Left kidney (tissue), 2 donors: ENCODE measurements around the gene FBXL7. TPM values are rescaled to one million over a fixed set of nuclear protein-coding genes. Genes with fewer than 3 reads are reported as not detected.

Experiments
- DNase-seq: peaks from one replicate; pipeline ENCODE4 v3.0.0-alpha.2; 2013
- polyA plus RNA-seq: library from polyadenylated mRNA; unstranded; fragments of 120-200 nt; gene quantifications from one replicate; pipeline ENCODE4 v1.2.1, GENCODE V29; 2013; ENCODE audit not compliant: insufficient read length

FBXL7 gene
- polyA plus RNA-seq, 1 donor: 29.8 TPM

DNA sequence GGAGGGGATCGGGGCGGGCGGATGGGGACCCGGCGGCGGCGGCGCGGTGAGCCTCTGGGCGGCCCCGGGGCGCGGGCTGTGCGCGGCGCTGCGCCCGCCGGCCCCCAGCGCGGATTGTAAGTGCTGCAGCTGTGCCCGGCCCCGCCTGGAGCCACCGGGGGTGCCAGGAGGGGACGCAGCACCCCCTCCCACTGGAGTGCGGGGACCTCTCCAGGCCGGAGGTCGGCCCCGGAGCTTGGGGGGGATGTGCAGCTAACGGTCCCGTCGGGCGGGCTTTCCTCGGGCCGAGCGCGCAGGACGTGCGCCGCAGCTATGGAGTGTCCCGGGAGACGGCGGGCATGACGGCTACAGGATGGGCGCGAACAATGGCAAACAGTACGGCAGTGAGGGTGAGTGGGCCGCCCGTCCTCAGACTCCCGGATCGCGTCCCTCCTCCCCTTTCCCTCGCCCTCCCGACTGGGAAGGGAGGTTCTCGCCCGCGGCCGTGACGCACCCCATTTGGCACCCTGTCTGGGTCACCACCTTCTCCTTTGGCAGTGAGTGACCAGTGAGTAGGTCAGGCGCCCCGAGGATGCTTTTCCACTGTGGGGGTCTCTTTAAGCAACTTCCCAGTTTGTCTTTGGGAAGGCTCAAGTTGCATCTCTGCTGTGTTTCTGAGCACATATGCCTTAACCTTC lies 483 bp downstream of the FBXL7 start:
- DNase-seq: no peak

DNA sequence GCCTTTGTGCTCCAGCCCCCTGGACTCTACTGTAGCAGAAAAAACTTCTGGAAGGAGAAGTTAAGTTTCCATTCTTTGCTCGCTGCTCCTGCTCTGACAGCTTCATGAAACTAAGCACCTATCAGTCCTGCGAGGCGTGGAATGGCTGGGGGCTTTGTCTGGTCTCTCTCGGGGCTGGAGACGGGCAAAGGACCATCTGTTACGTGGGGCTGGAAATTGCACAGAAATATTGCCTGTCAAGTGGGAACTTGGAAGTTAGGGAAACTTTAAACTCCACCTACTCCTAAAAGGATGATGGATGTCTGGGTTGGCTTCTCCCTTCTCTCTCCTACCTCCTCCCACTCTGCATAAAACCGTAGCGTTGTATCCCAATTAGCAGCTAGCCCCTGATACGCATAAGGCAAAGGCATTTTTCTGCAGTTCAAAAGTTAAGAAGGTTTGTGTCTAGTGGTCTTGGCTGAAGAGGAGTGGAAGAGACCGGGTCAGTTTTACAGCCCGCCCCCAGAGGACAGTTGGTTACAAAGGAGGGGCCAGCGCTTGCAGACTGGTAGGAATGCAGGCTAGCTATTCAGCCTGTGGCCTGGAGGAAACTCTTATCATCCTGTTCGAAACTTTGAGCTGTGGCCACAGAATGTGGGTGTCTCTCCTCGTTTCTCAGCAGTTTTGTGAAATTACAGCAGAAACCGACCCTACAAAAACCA lies 1.3 kb downstream of the FBXL7 start:
- peak; percentile 62 for DNase-seq

DNA sequence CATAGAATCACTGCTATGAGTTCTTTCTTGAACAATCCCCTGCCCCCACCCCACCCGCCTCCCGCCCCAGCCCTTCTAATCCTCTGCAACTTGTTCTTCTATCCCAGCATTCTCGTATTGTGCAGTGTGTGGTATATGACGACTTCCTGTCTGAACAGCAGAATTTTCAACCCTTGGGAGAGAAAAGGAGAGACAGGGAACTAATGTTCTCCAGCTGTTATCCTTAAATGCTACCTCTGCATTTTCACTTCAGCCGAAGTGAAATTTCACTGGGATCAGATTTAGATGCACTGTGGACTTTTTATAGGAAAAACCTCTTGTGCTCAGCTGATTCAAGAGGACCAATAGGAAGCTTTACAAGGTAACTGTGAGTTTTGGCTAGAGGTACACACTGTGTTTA lies 2.2 kb downstream of the FBXL7 start:
- DNase-seq: no peak

DNA sequence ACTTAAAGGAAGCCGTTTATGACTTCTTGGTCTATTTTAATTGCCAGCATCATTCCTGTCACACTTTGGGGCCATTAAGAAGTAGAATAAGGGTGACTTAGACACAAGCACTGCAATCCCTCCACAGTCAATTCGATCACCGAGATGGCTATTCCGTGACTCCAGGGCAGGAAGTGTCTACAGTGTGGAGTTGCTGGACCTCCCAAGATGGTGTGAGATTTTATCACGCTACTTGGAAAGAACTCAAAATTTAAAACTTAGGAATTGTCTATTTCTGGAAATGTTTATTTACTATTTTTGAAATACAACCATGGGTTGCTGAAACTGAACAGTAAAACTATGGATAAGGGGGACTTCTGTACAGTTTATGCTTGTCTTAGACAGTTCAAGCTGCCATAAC lies 6.2 kb downstream of the FBXL7 start:
- no peak for DNase-seq

DNA sequence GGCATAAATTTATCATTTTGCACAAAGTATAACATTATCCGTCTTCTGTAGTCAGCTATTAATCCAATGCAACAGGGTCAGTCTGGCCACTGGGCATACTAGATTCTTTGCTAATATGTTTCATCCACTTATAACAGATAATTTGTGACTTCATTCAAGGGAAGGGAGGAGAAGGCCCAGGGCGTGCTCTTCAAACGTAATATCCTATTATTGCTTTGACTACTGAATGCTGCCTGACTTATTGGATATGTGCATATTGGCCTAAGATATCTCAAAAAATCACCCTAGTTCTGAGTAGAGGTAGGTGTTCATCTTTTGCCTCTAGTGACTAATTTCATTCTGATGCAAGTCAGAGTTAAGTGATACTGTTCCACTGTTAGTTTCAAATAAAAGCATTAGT lies 6.9 kb downstream of the FBXL7 start:
- no peak for DNase-seq

DNA sequence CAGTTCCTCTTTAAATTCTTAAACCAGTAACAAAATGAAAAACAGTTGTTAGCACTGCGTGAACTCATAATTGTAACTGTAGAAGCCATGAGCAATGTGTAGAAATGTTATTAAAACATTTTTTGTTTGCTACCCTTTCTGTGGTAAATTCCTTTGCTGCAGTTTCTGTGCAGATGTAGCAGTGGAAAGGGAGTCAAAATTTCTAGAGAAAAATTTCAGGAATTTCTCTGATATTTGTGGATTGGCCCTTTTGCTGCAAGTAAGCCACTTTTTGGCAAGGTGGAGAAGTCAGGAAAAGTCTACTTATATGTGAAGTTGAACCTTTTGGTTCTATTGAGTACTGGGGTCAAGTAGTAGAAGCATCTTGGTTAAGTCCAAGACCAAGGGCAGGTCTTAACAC lies 10.1 kb downstream of the FBXL7 start:
- DNase-seq: no peak

DNA sequence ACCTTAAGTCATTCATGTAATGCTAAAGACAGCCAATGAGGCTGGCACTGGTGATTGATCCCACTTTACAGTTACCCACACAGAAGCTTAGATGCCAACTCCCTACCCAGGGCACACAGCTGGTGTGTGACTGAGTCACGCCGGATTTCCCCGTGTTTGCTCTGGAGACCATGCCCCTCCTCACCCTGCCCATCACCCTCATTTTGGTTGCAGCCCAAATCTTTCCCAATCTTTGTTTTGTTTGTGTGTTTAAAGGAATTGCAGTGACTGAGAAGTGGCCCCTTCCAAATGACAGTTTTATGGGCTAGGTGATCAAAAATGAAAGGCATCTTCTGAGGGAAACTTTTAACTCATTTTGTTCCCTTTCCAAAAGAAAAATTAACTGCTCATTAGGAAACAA lies 10.9 kb downstream of the FBXL7 start:
- DNase-seq: no peak

DNA sequence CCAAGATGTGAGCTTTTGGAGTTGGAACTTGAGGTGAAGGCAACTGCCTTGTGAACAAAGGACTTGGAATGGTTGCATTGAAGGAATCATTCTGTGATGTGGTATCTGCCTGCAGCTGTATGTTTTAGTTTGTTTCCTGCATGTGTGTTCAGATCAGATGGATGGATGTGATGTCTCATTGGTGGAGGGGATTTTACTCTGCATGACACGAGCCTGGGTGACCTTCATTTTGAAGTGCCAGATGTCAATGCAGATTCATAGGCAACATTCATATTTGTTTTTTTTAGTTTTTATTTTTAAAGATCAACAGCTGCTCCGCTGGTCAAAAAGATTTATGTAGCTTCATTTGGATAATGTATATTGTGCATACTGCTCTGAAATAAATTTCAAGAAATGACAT lies 13.5 kb downstream of the FBXL7 start:
- DNase-seq: no peak

DNA sequence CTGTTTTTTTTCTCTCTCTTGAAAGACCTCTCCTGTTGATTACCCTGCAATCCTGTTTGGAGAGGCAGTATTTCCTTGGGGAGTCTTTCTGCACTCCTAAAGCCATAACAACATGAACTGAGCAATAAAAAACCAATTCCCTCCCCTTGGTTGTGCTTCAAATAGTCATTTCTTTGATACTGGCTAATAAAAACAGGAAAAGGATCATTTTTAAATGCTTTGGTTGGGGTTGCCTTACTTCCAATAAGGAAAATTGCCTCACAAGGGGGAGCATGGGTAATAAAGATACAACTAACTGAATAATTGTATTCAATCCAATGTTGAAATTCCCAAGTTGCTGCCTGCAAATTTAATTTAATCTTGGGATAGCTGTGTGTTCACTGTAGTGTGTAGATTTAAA lies 13.9 kb downstream of the FBXL7 start:
- DNase-seq: no peak

DNA sequence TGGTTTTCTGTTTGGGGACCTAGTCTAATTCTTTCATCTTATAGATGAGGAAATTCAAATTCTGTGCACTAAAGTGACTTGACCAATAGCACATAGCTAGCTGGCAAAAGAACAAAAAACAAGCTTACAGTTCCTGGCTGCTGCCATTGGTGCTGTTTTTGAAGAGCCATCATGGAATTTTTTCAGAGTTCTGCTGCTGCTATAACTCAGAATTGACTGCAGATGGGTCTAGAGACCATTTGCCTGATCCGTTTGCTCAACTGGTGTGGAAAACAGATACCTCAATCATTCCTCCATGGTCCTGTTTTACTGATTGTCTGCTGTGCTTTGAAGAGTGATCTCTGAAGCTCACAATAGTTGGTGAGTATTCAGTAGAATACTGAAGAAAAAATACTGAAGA lies 15.2 kb downstream of the FBXL7 start:
- DNase-seq: no peak

DNA sequence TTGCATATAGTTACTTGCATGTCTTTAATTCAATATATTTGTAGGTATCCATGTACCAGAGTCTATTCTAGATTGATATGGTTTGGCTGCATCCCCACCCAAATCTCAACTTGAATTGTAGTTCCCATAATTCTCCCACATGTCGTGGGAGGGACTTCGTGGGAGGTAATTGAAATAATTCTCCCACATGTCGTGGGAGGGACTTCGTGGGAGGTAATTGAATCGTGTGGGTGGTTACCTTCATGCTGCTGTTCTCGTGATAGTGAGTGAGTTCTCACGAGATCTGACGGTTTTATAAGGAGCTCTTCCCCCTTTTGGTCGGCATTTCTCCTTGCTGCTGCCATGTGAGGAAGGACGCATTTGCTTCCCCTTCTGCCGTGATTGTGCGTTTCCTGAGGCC lies 16.5 kb downstream of the FBXL7 start:
- DNase-seq: no peak

DNA sequence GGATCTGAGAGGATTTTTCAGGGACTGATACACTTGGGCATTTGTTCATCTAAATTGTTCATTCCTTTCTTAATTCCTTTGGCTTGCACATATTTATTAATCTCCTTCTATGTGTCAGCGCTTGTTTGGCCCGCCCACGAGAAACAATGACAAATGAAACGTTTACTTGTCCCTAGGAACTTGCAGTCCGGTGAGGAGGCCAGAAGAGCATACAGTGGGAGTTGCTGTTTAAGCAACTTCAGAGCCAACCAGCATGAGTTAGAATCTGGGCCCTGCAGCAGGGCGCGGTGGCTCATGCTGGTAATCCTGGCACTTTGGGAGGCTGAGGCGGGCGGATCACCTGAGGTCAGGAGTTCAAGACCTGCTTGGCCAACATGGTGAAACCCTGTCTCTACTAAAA lies 18.8 kb downstream of the FBXL7 start:
- DNase-seq: no peak

DNA sequence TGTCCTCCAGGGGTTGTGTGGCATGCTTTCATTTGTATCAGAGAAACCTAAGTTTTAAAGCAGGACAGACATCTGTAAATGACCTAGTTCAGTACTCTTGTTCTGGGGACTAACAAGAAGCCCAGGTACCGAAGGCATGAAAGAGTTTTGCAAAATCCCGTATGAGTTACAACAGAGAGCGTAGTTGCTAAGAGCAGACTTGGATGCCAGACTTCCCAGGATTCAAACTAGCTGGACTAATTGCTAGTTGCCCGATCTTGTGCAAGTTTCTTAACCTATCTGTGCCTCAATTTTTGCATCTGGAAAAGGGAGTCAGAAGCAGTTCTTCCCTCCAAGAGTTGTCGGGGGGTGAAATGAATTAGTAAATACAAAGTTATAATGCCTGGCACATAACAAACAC lies 20.9 kb downstream of the FBXL7 start:
- no peak for DNase-seq

DNA sequence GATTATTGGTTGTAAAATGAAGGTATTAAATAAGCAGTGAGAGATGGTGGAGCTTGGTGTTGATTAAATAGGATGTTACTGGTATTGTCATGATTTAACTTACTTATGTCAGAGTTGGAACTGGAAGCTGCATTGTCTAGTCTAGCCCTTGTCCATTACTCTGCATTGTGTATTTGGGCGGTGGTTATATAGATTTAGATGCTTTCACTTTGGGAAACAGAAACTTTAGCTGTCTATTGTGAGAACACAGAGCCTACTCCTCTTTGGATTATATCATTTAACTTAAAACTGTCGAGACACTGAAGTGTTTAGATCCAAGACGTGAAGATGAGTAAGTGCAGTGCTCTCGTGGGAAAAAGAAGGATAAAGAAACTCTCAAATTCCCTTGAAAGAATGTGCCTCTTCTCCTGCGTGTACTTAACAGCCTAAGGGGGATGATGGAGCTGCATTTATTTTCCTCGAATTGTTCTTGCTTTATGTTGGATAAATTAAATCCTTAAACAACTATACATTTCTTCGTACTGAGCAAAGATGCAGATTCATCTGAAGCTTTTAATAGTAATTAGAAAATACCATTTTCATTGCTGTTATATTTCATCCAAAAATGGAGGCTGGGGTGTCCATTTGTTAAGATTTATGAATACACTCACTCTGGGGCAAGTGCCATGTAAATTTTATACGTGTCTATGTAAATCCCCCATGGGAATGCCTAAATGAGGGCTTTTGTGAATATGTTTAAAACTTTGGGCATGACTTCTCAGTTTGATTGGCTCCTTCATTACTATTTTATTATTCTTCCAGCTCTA lies 21.6 kb downstream of the FBXL7 start:
- no peak for DNase-seq

DNA sequence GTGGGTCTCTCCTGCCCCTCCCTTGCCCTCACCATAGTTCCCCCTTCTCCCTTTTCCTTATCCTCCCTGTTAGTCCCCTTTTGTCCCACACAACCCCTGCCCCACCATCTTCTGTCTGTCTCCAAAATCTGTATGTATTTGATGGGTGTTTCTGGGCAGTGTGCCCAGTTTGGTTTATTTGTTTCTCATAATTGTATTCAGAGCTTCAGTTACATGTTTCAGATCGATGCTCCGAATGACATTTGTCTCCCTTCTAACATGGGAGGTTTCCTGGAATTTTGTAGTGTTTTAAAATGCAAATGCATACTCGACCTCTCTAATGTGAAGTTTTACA lies 22.2 kb downstream of the FBXL7 start:
- no peak for DNase-seq

DNA sequence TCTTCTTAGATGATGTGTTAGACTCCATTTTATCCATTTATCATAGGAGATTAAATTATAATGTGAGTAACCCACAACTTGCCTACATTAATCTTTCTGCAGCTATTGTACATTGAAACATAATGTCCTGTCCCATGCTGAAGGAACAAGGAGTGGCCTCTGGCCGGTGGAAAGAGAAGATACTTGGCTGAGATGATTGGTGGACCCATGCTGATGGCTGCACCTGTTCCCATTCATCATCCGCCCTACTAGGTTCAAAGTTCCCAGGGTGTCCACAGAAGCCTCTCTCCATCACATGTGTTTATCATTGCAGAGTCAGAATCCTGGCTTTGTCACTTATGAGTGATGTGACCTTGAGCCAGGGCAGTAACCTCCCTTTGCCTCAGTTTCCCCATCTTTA lies 24.7 kb downstream of the FBXL7 start:
- DNase-seq: no peak

DNA sequence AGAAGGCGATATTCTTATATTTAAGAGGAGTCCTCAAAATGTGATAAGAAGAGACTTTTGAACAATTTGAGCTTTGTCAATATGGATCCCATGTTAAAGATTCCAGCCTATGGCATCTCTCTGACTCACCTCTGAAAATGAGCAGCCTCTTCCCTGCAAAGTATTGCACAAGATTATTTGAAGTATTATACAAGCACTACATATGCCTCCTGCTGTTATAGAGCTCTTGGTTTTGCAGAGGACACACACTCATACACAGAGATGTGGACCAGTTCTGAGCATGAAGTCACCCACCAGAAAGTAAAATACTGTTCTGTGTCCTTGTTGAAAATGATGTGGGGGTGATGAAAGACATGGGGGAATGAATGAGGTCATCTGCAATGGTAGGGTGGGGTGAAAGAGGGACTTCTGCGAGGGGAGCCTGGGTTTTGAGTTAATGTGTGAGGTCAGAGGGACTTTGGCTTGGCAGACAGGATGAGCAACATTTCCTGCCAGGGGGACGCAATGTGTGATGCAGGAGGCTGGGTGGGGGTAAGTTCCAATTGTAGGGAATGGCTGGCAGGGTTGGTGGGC lies 25.8 kb downstream of the FBXL7 start:
- no peak for DNase-seq

DNA sequence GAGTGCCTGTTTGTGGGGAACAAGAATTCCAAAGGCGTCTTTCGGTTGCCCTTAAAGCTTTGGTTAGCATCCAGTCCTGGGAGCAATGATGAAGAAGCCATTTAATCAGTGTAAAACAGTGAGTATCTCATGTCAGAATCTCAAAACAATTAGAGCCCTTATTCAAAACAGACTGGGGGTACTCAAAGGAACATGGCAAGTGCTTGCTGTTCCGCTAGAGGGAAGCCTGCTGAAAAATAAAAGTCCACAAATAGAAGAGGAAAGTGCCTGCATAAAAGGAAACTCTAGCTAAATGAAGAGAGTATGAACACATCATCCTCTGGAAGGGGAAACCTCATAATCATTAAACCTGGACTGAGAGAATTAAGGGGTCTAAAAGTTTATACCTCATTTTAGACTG lies 26.4 kb downstream of the FBXL7 start:
- no peak for DNase-seq

DNA sequence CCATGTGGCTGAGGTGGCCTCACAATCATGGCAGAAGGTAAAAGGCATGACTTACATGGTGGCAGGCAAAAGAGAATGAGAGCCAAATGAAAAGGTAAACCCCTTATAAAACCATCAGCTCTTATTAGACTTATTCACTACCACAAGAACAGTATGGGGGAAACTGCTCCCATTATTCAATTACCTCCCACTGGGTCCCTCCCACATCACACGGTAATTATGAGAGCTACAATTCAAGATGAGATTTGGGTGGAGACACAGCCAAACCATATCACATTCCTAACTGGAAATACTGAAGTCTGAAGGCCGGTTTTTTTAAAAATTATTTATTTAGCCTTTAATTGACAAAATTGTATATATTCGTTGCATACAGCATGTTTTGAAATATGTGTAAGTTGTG lies 28.5 kb downstream of the FBXL7 start:
- DNase-seq: no peak

DNA sequence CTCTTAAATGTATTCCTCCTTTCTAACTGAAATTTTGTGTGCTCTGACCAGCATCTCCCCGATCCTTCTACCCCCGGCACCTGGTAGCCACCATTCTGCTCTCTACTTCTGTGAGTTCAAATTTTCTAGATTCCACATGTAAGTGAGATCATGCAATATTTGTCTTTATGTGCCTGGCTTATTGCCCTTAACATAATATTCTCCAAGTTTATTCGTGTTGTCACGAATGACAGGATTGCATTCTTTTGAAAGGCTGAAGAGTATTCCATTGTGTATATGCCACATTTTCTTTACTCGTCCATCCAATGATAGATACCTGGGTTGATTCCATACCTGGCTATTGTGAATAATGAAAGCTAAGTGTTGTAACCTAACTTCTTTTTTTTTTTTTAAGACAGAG lies 29.0 kb downstream of the FBXL7 start:
- no peak for DNase-seq

DNA sequence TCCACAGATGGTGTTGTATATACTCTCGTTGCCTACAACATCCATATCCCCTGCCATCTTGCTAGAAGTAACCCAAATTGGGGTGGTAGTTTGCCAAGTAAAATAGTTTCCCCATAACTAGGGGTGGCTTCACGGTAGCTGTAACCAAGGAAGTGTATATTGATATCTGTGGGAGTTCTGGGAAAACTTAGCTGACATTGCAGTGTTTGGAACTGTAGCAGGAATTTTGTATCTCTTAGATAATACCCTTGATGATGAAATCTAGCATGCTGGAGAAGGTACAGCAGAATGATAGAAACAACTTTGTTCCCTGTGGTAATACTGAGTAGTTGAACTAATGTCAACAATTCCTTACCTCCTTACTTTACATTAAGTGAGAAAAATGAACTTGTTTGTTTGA lies 29.8 kb downstream of the FBXL7 start:
- no peak for DNase-seq

DNA sequence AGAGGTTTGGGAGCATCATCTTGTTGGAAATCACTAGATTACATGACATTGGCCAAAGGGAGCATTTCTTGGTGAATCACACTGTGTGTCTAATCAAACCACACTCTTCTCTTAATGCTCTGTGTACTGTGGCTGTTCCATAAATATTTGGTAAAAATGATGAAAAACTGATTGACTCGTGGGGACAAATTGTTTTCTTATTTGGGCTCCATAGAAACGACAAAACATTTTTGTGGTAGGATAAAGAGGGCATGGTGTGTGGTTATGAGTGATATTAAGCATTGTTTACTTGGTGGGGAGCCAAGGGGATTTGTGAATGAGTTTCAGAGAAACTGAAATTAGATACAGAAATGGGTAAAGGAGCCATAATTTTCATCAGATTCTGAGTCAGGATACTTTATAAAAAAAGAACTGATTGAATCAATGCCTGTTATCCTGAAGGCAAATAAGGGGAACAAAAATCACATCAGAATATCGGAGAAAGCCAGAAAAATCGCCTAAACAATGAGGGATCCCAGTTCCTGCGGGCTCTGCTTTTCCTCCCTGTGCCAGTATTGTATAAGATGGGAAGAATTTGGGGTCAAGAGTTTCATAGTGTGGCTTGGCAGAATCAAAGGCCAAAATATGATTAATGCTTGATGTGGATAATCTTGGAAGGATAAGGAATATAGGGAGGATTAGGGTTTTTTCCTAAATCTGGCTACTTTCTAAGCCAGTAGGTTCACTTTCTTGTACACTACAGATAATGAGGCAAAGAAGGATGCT lies 33.3 kb downstream of the FBXL7 start:
- no peak for DNase-seq
